ENCODE data around the gene CSNK1A1L.
A peak's percentile ranks its signal among the peaks of the same experiment; 100 is the strongest.
"Not testable (repeated sequence)": the region's sequence is repeated elsewhere in the genome, so short reads cannot be mapped to it uniquely, and the experiment has no call there.

Gene CSNK1A1L

GRCh38 chr13:37069597-37070103, 35.8 kb downstream of the CSNK1A1L start:
- Histone ChIP-seq H3K27ac (ENCODE audit: low read depth, low read length) (no peak overlapping the region), H3K4me1 (ENCODE audit: control insufficient read depth in 1 of 2, insufficient read depth in 2 of 2, low read length in 2 of 2) (no peaks in the 10 kb centered on the region), H3K9me3 (ENCODE audit: control insufficient read depth in 1 of 2, low read length in 2 of 2) (no peaks in the 10 kb centered on the region), H3K27me3 (ENCODE audit: control insufficient read depth in 1 of 2, insufficient read depth in 2 of 2, low read length in 2 of 2) (no peaks in the 10 kb centered on the region), H3K9ac (ENCODE audit: low read depth in 1 of 2, low read length in 2 of 2) (no peak overlapping the region), H3K36me3 (ENCODE audit: control insufficient read depth in 1 of 2, insufficient read depth in 2 of 2, low read length in 2 of 2) (no peaks in the 10 kb centered on the region), H3K4me3 (ENCODE audit: low read depth in 1 of 2, low read length in 2 of 2) (no peak overlapping the region)

GRCh38 chr13:37068962-37069361, 36.5 kb downstream of the CSNK1A1L start:
- Histone ChIP-seq H3K27me3 (ENCODE audit: control insufficient read depth in 1 of 2, insufficient read depth in 2 of 2, low read length in 2 of 2) (no peaks in the 10 kb centered on the region), H3K9me3 (ENCODE audit: control insufficient read depth in 1 of 2, low read length in 2 of 2) (no peaks in the 10 kb centered on the region), H3K4me1 (ENCODE audit: control insufficient read depth in 1 of 2, insufficient read depth in 2 of 2, low read length in 2 of 2) (no peaks in the 10 kb centered on the region), H3K9ac (ENCODE audit: low read depth in 1 of 2, low read length in 2 of 2) (no peak overlapping the region), H3K36me3 (ENCODE audit: control insufficient read depth in 1 of 2, insufficient read depth in 2 of 2, low read length in 2 of 2) (no peaks in the 10 kb centered on the region), H3K27ac (ENCODE audit: low read depth, low read length) (no peak overlapping the region), H3K4me3 (ENCODE audit: low read depth in 1 of 2, low read length in 2 of 2) (no peak overlapping the region)

- Histone ChIP-seq H3K36me3 (ENCODE audit: control insufficient read depth in 1 of 2, insufficient read depth in 2 of 2, low read length in 2 of 2) (no peaks in the 10 kb centered on the region), H3K27ac (ENCODE audit: low read depth, low read length) (no peak overlapping the region), H3K9ac (ENCODE audit: low read depth in 1 of 2, low read length in 2 of 2) (no peak overlapping the region), H3K9me3 (ENCODE audit: control insufficient read depth in 1 of 2, low read length in 2 of 2) (no peaks in the 10 kb centered on the region), H3K4me3 (ENCODE audit: low read depth in 1 of 2, low read length in 2 of 2) (no peak overlapping the region), H3K4me1 (ENCODE audit: control insufficient read depth in 1 of 2, insufficient read depth in 2 of 2, low read length in 2 of 2) (no peaks in the 10 kb centered on the region), H3K27me3 (ENCODE audit: control insufficient read depth in 1 of 2, insufficient read depth in 2 of 2, low read length in 2 of 2) (no peaks in the 10 kb centered on the region)
These were observed 37.6 kb downstream of the CSNK1A1L start for GRCh38 chr13:37067874-37068273.

GRCh38 chr13:37065890-37066526, 39.5 kb downstream of the CSNK1A1L start:
- no peak overlapping the region for H3K9ac ChIP-seq (ENCODE audit: low read depth in 1 of 2, low read length in 2 of 2)
- H3K36me3 ChIP-seq (ENCODE audit: control insufficient read depth in 1 of 2, insufficient read depth in 2 of 2, low read length in 2 of 2), result no peaks in the 10 kb centered on the region
- no peaks in the 10 kb centered on the region for H3K4me1 ChIP-seq (ENCODE audit: control insufficient read depth in 1 of 2, insufficient read depth in 2 of 2, low read length in 2 of 2)
- H3K27me3 ChIP-seq (ENCODE audit: control insufficient read depth in 1 of 2, insufficient read depth in 2 of 2, low read length in 2 of 2), result no peaks in the 10 kb centered on the region
- no peaks in the 10 kb centered on the region for H3K9me3 ChIP-seq (ENCODE audit: control insufficient read depth in 1 of 2, low read length in 2 of 2)
- H3K4me3 ChIP-seq (ENCODE audit: low read depth in 1 of 2, low read length in 2 of 2), result no peak overlapping the region
- no peak overlapping the region for H3K27ac ChIP-seq (ENCODE audit: low read depth, low read length)

GRCh38 chr13:37059848-37060192, 45.6 kb downstream of the CSNK1A1L start:
- H3K9me3 ChIP-seq (ENCODE audit: control insufficient read depth in 1 of 2, low read length in 2 of 2), result no peaks in the 10 kb centered on the region
- H3K4me3 ChIP-seq (ENCODE audit: low read depth in 1 of 2, low read length in 2 of 2), result peak overlapping the region; percentile 87 to 98
- no peaks in the 10 kb centered on the region for H3K27me3 ChIP-seq (ENCODE audit: control insufficient read depth in 1 of 2, insufficient read depth in 2 of 2, low read length in 2 of 2)
- H3K4me1 ChIP-seq (ENCODE audit: control insufficient read depth in 1 of 2, insufficient read depth in 2 of 2, low read length in 2 of 2), result peaks cover 11 to 14% of the 10 kb centered on the region in 2 donors
- H3K36me3 ChIP-seq (ENCODE audit: control insufficient read depth in 1 of 2, insufficient read depth in 2 of 2, low read length in 2 of 2), result peaks cover 0 to 5% of the 10 kb centered on the region in 2 donors
- no peak overlapping the region for H3K27ac ChIP-seq (ENCODE audit: low read depth, low read length)
- H3K9ac ChIP-seq (ENCODE audit: low read depth in 1 of 2, low read length in 2 of 2), result peak overlapping the region; percentile 4 to 81

DNA sequence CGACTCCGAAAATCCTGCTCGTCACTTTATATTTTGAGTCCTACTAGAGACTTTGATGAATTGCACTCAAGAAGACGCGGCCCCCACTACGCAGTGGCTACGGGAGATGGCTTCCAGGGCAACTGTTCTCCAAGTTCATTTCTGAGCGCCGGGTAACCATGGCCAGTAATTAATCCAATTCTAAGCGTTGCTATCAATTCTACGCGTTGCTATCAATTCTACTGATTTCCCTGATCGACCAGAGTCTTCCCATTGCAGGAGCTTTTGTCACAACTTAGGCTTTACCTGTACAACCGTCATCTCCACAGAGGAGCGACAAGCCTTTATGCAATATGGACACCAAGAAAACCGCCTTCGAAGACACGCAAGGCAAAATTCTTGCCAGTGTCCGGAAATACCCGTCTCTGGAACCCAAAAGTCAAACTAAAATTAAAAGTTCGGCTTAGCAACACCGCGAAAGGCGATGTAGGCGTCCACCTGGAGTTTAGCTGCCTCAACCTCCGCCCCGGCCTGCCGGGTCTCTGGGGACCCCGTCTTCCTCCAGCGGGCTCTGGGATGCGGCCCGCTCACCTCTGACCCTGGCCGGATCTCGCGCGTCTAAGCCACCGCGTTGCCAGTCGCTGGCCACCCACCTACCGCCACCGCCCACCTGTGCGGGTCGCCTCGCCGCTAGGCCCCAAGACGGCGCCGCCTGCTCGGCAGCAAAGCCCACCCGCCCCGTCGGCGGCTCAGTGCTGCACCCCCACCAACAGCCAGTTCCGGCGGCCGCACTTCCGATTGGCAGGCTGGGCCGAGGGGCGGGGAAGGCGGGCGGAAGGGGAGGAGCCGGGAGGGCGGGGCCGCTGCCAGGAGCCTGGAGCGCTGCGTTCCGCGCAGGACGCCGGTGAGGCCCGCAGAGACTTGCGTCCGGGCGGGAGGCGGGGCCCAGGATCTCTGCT, 46.3 kb downstream of the CSNK1A1L start, which contains the start of gene SUPT20H:
Gene SUPT20H, minus strand, starts transcription at position 779 of the 938 bp plus-strand sequence. CDS start 8,198 bp downstream, outside the sequence.
- Histone ChIP-seq H3K4me3 (ENCODE audit: low read depth in 1 of 2, low read length in 2 of 2) (peak within 1 kb of the TSS; percentile 87 to 98), H3K4me1 (ENCODE audit: control insufficient read depth in 1 of 2, insufficient read depth in 2 of 2, low read length in 2 of 2) (peaks cover 11 to 14% of the 10 kb centered on the region in 2 donors), H3K9me3 (ENCODE audit: control insufficient read depth in 1 of 2, low read length in 2 of 2) (no peaks in the 10 kb centered on the region), H3K27ac (ENCODE audit: low read depth, low read length) (peak within 1 kb of the TSS; percentile 90), H3K27me3 (ENCODE audit: control insufficient read depth in 1 of 2, insufficient read depth in 2 of 2, low read length in 2 of 2) (no peaks in the 10 kb centered on the region), H3K36me3 (ENCODE audit: control insufficient read depth in 1 of 2, insufficient read depth in 2 of 2, low read length in 2 of 2) (peaks cover 0 to 5% of the 10 kb centered on the region in 2 donors), H3K9ac (ENCODE audit: low read depth in 1 of 2, low read length in 2 of 2) (peak within 1 kb of the TSS; percentile 81 to 86)

DNA sequence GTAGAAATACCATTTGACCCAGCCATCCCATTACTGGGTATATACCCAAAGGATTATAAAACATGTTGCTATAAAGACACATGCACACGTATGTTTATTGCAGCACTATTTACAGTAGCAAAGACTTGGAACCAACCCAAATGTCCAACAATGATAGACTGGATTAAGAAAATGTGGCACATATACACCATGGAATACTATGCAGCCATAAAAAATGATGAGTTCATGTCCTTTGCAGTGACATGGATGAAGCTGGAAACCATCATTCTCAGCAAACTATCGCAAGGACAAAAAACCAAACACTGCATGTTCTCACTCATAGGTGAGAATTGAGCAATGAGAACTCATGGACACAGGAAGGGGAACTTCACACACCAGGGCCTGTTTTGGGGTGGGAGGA, 49.2 kb downstream of the CSNK1A1L start:
- not testable (repeated sequence) for H3K27ac ChIP-seq (ENCODE audit: low read depth, low read length); H3K9ac ChIP-seq (ENCODE audit: low read depth in 1 of 2, low read length in 2 of 2); H3K9me3 ChIP-seq (ENCODE audit: control insufficient read depth in 1 of 2, low read length in 2 of 2); H3K27me3 ChIP-seq (ENCODE audit: control insufficient read depth in 1 of 2, insufficient read depth in 2 of 2, low read length in 2 of 2); H3K36me3 ChIP-seq (ENCODE audit: control insufficient read depth in 1 of 2, insufficient read depth in 2 of 2, low read length in 2 of 2); H3K4me3 ChIP-seq (ENCODE audit: low read depth in 1 of 2, low read length in 2 of 2)
- H3K4me1 ChIP-seq (ENCODE audit: control insufficient read depth in 1 of 2, insufficient read depth in 2 of 2, low read length in 2 of 2), result peaks cover 11 to 14% of the 10 kb centered on the region in 2 donors

Measured in duodenal mucosa (tissue), 2 donors.